ENCODE measurements around the gene F11R.

DNA sequence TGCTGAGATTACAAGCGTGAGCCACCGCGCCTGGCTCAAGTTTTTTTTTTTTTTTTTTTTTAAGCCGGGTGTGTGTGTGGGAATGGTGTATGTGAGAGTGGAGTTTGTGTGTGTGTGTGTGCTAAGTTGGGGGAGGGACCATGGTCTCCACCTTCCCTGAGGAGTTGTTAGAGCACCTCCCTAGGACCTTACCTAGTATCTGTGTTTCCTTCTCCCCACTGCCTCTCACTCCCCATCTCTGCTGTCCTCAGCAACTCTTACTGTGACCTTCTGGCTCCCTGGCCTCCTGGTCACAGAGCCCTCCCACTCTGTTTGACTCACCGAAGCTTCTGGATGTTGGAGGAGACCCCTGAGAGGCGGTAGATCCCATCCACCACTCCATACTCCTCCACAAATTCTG is 38.3 kb upstream of the F11R start:
- TF ChIP-seq, protein P1, sequence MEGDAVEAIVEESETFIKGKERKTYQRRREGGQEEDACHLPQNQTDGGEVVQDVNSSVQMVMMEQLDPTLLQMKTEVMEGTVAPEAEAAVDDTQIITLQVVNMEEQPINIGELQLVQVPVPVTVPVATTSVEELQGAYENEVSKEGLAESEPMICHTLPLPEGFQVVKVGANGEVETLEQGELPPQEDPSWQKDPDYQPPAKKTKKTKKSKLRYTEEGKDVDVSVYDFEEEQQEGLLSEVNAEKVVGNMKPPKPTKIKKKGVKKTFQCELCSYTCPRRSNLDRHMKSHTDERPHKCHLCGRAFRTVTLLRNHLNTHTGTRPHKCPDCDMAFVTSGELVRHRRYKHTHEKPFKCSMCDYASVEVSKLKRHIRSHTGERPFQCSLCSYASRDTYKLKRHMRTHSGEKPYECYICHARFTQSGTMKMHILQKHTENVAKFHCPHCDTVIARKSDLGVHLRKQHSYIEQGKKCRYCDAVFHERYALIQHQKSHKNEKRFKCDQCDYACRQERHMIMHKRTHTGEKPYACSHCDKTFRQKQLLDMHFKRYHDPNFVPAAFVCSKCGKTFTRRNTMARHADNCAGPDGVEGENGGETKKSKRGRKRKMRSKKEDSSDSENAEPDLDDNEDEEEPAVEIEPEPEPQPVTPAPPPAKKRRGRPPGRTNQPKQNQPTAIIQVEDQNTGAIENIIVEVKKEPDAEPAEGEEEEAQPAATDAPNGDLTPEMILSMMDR (conservative IDR thresholded peaks at IDR 0.05; ENCODE audit: low read depth, low read length), result no peak
- TF ChIP-seq EZH2phosphoT487 (IDR thresholded peaks at IDR 0.05; ENCODE audit: borderline replicate concordance, low read length), result no peak
